GM12892 (cell line): ENCODE measurements around the gene P3H3.
A peak's percentile ranks its signal among the peaks of the same experiment; 100 is the strongest.
"Not testable (repeated sequence)": the region's sequence is repeated elsewhere in the genome, so short reads cannot be mapped to it uniquely, and the experiment has no call there.

Experiments used
- DNase-seq: peaks from one replicate; pipeline ENCODE4 v3.0.0; 2011; ENCODE audit not compliant: insufficient read length
- FAIRE-seq: peaks from 2 replicates; lab custom pipeline; 2011; peaks lifted over from hg19 to GRCh38; lab: Jason Lieb, UNC
- POLR2A ChIP-seq: IDR thresholded peaks from 2 replicates; pipeline ENCODE4 v1.6.1; 2011; ENCODE audit warnings: low read depth, low read length, control low read depth
- POLR2AphosphoS5 ChIP-seq: IDR thresholded peaks from 2 replicates; pipeline ENCODE4 v1.6.1; 2011; ENCODE audit warnings: low read depth, low read length, control low read depth
- TAF1 ChIP-seq: IDR thresholded peaks from 2 replicates; pipeline ENCODE4 v1.6.1; 2011; ENCODE audit warnings: low read depth, mild to moderate bottlenecking, control low read depth, low read length, borderline replicate concordance

The P3H3 gene

DNA sequence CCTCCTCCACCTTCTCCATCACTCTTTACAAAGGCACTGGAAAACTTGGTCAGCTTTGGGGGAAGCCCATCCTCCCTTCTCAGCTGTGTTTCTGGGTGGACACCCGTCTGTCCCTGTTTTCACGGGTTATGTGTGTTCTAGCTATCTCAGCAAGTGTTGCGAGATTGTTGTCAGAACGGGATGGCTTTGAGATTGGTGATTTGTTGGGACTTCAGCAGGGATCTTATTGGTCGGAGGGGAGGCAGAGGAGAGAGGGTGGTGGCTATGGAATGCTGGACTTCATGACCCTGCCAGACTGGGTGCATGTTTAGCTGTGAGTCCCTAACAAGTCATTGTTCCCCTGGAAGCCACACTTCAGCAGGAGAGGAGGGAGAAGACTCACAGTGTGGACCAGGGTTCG is 25.8 kb downstream of the P3H3 start:
- TF ChIP-seq POLR2AphosphoS5: no peak
- TF ChIP-seq POLR2A: no peak
- no peak for TF ChIP-seq TAF1
- DNase-seq (no peak), FAIRE-seq (no peak)

DNA sequence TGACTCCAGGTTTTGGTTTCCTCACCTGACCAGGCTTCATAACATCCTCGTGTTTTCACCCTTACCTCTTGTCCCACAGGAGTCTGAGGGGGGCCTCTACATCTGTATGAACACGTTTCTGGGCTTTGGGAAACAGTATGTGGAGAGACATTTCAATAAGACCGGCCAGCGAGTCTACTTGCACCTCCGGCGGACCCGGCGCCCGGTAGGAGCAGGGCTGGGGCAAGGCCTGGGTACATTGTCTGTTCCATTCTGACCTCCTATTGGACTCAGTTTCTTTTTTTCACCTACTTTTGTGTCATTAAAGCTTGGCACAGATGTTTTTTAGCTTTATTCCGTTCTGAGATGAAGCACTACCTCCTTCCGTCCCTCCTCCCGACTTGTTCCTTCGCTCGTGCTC is 27.1 kb downstream of the P3H3 start:
- DNase-seq: no peak
- no peak for FAIRE-seq
- TF ChIP-seq TAF1 (no peak), POLR2A (no peak), POLR2AphosphoS5 (no peak)

DNA sequence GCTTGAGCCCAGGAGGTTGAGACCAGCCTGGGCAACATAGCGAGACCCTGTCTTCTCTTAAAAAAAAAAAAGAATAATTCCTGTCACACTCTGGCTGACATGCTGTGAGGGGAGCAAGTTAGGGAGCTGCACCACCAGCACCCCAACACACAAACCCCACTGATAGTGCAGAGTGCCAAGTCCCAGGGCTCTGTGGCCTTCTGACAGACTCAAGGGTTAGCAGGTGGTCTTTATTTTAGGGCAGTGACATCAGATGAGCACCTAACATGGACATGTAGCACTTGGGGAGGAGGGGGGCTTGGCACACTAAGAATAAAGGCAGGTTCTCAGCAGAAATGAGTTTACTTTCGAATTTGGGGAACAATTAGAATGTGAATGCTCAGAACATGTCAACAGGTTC is 30.6 kb downstream of the P3H3 start:
- FAIRE-seq (no peak), DNase-seq (no peak)
- TF ChIP-seq POLR2A (no peak), TAF1 (no peak), POLR2AphosphoS5 (no peak)

DNA sequence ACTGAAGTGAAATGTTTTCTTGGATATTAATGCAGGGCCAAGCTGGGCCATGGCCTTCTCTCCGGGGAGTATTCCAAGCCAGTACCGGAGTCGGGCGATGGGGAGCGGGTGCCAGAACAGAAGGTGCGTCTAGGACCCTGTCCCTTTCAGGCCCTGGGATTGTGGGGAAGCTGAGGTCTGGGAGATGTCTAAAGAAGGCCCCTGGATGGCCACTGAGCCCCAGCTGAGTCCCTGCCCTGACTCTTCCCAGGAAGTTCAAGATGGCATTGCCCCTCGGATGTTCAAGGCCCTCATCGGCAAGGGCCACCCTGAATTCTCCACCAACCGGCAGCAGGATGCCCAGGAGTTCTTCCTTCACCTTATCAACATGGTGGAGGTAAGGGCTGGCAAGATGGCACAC is 31.9 kb downstream of the P3H3 start:
- TF ChIP-seq TAF1 (no peak), POLR2AphosphoS5 (no peak), POLR2A (no peak)
- FAIRE-seq (no peak), DNase-seq (no peak)

DNA sequence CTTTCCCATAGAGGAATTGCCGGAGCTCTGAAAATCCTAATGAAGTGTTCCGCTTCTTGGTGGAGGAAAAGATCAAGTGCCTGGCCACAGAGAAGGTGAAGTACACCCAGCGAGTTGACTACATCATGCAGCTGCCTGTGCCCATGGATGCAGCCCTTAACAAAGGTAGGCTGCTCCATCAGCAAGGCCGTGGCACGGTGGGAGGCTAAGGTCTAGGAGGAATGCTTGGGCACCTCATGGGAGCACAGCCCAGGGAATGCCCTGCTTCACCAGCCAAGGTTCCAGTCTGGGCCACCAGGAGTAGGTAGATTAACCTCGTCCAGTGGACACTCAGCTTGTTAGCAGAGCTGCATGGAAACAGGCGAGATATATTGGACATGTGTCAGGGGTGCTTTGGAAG is 32.7 kb downstream of the P3H3 start:
- FAIRE-seq: no peak
- TF ChIP-seq TAF1 (no peak), POLR2A (no peak), POLR2AphosphoS5 (no peak)
- no peak for DNase-seq

DNA sequence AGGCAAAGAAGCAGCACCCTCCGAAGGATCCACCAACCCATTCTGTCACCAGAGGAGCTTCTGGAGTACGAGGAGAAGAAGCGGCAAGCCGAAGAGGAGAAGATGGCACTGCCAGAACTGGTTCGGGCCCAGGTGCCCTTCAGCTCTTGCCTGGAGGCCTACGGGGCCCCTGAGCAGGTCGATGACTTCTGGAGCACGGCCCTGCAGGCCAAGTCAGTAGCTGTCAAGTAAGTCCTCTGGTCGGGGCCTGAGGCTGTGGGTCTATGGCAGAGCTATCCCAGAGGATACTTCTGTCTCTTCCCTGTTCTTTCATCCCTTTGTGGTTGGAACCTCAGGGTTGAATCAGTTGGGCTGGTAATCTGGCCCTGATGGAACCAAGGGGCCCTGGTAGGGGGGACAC is 33.2 kb downstream of the P3H3 start:
- DNase-seq (no peak), FAIRE-seq (no peak)

DNA sequence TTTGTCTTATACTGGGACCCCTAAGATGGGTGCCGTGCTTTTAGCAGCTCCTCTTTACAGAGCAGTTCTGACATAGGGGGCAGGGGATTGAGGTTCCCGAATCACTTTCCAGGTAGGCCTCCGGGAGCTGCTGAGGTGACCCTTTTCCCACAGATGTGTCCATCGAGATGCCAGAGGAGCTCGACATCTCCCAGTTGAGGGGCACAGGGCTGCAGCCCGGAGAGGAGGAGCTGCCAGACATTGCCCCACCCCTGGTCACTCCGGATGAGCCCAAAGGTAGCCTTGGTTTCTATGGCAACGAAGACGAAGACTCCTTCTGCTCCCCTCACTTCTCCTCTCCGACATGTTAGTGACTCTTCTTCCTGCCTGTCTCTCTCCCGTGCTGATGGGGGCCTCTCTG is 34.8 kb downstream of the P3H3 start:
- TF ChIP-seq TAF1: no peak
- TF ChIP-seq POLR2AphosphoS5: no peak
- no peak for TF ChIP-seq POLR2A

More for the DNA sequence above, 33.2 kb downstream of the P3H3 start:
- TF ChIP-seq POLR2AphosphoS5 (no peak), POLR2A (no peak), TAF1 (no peak)

DNA sequence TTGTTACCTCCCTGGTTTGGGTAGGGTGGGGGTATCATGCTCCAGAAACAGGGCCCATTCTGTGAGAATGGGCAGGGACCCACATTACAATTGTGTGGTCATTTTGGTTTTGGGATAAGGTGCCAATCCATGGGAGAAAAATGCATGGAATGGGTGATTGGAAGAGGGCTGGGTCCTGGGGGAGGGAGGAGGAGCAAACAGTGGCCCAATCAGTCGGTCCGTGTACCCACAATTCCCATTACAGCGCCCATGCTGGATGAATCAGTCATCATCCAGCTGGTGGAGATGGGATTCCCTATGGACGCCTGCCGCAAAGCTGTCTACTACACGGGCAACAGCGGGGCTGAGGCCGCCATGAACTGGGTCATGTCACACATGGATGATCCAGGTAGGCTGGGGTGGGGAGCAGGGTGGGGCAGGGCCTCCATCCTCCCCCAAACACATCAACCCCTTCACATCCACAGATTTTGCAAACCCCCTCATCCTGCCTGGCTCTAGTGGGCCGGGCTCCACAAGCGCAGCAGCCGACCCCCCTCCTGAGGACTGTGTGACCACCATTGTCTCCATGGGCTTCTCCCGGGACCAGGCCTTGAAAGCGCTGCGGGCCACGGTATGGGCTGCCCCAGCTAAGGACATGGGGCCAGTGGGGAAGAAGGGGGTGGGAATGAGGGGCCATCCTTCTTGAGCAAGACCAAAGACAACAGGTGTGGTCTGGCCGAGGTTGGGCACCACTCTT is 35.5 kb downstream of the P3H3 start:
- TF ChIP-seq POLR2A (no peak), TAF1 (no peak), POLR2AphosphoS5 (no peak)
- DNase-seq (no peak), FAIRE-seq (no peak)

More for the DNA sequence above, 34.8 kb downstream of the P3H3 start:
- no peak for DNase-seq
- no peak for FAIRE-seq

DNA sequence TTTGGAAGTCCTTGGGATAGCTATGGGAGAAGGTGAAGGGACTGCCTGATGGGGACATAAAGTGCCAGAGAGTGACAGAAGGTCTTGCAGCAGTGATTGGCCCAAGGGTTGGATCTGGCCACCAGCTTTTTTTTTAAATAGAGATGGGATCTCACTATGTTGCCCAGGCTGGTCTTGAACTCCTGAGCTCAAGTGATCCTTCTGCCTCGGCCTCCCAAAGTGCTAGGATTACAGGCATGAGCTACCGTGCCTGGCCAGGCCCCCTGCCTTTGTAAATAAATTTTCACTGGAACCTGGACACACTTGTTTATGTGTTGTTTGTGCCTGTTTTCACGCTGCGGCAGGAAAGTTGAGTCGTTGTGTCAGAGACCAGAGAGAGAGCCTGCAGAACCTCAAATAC is 37.1 kb downstream of the P3H3 start:
- not testable (repeated sequence) for FAIRE-seq, DNase-seq

DNA sequence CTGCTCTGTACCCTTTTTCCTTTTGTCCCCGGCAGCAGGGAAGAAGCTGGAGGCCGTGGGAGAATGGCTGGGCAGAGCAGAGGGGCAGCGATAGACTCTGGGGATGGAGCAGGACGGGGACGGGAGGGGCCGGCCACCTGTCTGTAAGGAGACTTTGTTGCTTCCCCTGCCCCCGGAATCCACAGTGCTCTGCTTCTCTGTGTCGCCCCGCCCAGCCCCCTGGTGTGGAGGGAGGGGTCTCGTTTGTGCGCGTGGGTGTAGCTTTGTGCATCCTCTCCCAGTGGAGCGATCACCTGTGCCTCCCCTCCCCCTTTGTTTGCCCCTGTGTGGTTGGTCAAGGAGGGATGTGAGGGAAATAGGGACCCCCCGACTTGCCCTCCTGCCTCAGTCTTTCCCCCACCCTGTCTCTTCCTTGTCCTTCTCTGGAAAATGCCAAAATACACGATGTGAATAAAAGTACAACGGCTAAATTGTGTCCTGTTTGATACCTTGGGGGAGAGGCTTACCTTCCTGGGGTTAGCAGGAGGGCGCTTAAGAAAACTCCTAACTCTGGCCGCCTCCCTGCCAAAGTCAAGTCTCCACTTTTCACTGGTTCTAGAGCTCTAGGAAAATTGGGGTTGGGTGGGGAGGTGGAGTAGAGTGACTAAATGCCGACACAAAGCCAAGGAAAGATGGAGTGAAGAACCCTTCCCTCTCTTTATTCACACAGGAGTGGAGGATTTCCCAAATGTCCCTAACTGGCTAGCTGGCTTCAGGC is 38.1 kb downstream of the P3H3 start:
- FAIRE-seq: peak; percentile 72
- no peak for DNase-seq
- TF ChIP-seq POLR2A (no peak), TAF1 (no peak), POLR2AphosphoS5 (no peak)

DNA sequence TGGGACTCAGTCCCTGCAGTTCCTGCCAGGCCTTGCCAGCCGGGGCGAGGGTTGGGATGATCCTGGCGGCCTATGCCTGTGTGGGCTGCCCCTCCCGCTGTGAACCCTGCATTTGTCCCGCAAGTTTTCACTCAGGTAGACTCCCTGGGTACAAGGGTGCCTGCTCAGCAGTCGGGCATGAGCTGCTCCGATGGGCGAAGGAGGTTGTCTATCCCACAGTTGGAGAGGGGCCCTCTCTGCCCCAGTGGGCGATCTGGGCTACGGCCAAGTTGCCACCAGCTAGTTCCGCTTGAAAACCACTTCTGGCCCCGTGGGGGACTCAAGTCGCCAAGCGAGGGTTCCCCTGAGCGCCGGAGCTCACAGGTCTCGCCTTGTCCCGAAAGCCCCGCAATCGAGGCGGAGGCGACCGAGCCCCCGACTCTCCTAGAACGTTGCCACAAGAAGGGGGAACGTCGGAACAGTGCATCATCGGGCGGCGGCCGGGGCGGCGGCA is 38.8 kb downstream of the P3H3 start:
- FAIRE-seq (no peak), DNase-seq (no peak)
- no peak for TF ChIP-seq POLR2AphosphoS5
- no peak for TF ChIP-seq POLR2A
- no peak for TF ChIP-seq TAF1
